Stimulated activated CD4-positive, alpha-beta T cell treated with anti-CD3 and anti-CD28 coated beads, Interleukin-15, amount 100 ng/mL, for 24 hours (primary cell): Measurements from ENCODE around the gene MAP3K7CL.
"Not testable (repeated sequence)": the region's sequence is repeated elsewhere in the genome, so short reads cannot be mapped to it uniquely, and the experiment has no call there.

ENCODE experiments used
- DNase-seq: peaks from one replicate; pipeline ENCODE4 v3.0.0-alpha.2; 2020

The MAP3K7CL gene

GRCh38 chr21:29133796-29134195, 3.4 kb downstream of the MAP3K7CL start:
- DNase-seq = no peak

DNA sequence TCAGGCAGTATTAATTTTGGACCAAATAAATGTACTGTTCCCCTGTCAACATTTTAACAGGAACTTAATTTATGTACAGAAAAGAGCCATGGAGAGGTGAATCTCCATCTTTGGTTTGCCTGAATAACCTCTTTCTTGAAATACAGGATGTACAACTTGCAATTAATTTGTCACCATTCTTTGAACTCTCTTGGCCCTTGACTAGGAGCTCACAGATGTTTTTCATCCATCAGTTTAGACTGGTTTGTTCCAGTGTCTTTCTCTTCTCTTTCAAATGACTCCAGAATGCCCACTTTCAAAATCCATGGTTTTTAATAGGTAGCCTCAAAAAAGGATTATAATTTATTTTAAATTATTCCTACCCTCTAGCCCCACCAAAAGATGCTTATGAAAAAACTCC, 5.0 kb downstream of the MAP3K7CL start:
- no peak for DNase-seq

DNA sequence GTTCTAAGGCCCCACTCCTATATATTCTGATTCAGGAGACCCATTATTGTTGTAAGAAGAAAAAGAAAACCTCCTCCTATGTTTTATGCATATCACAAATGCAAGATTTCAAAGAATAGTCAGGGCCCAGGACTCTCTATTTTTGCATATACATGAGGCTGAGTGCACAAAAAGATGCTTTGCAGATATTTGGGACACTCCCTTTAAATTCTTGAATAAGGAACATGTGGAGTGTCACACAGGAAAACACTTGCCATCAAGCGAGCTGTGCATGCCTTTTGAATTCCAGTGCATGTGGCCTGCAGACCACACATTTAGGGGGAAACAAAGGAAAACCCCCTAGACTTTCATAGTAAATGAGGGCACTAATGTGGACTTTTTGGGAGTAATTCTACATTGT, 5.6 kb downstream of the MAP3K7CL start:
- no peak for DNase-seq

DNA sequence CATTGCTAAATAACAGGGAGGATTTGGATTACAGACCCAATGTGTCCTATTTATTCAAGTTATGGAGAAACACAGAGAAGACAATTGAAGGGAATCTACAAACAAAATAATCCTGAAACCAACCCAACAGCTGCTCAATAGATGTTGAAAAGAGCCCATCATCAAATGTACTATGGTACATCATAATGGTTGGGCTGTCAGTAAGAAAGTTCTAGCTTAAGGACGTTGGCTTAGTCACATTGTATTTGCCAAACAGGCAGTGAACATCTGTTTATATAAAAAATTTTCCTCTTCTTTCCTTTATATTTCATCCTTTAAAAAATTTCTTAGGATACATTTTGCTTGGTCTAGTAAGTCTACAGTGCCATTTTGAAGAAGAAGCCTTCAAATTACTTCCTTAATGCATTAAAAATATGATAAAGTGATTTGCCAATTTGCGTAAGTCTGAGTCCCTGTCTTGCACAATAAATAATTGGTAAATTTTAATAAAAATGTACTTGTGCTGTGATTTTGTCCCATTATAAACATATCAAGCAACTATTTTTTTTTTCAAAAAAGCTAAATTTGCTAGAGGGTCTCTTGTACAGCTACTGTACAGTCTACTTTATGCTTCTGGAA, 14.4 kb downstream of the MAP3K7CL start:
- no peak for DNase-seq

- no peak for DNase-seq
These were observed 14.9 kb downstream of the MAP3K7CL start for GRCh38 chr21:29145354-29145782.

- DNase-seq = no peak
These were observed 15.5 kb downstream of the MAP3K7CL start for GRCh38 chr21:29145852-29146453.

- DNase-seq = no peak
These were observed 16.3 kb downstream of the MAP3K7CL start for GRCh38 chr21:29146726-29147125.

GRCh38 chr21:29148530-29148929, 18.1 kb downstream of the MAP3K7CL start:
- no peak for DNase-seq

GRCh38 chr21:29149808-29150425, 19.5 kb downstream of the MAP3K7CL start:
- no peak for DNase-seq

- no peak for DNase-seq
These were observed 21.5 kb downstream of the MAP3K7CL start for GRCh38 chr21:29151931-29152330.

DNA sequence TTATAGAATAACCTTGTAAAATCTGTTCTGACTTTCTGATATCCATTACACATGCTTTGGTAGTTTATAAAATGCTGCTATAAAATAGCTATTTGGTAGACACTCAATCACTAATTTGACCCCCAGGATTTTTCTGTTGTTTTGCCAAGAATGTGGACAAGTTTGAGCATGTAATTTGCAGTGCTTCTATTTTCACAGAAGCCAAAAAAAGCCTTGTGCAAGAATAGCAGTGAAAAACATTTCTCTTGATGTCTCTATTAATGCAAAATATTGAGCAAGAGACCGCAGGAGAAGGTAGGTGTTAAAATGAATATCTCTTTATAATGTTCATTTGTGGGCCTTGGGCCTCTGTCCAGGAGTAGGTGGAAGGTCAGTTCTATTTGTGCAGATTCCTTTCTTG, 22.5 kb downstream of the MAP3K7CL start:
- DNase-seq = no peak

- DNase-seq = no peak
These were observed 23.8 kb downstream of the MAP3K7CL start for GRCh38 chr21:29154270-29154669.

GRCh38 chr21:29155118-29155932, 24.9 kb downstream of the MAP3K7CL start:
- no peak for DNase-seq

- DNase-seq = no peak
These were observed 25.5 kb downstream of the MAP3K7CL start for GRCh38 chr21:29155933-29156260.

GRCh38 chr21:29157080-29157479, 26.6 kb downstream of the MAP3K7CL start:
- no peak for DNase-seq

DNA sequence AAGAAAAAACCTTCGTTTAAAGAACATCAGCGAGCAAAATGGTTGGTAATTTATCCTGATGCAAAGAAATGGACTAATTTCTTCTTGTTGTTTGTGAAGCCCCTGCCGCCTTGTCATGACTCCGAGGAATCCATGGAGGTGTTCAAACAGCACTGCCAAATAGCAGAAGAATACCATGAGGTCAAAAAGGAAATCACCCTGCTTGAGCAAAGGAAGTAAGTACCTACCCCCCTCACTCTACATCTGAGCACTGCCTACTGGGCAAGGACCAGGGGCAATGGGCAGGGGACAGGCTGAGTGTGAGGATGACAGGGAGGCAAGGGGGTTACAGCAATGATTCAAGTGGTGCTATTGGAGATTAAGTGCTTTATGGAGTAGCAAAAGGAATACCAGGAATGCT, 29.4 kb downstream of the MAP3K7CL start:
- DNase-seq = no peak

DNA sequence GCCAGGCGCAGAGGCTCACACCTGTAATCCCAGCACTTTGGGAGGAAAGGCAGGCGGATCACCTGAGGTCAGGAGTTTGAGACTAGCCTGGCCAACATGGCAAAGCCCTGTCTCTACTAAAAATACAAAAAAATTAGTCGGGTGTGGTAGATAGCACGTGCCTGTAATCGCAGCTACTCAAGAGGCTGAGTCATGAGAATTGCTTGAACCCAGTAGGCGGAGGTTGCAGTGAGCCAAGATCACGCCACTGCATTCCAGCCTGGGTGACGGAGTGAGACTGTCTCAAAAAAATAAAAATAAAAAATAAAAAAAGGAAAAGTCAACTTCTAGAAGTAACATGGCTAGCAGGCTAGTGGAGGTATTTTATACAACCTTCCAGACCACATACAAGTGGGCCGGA, 32.4 kb downstream of the MAP3K7CL start:
- DNase-seq = not testable (repeated sequence)

GRCh38 chr21:29163341-29164115, 33.1 kb downstream of the MAP3K7CL start:
- DNase-seq = no peak

DNA sequence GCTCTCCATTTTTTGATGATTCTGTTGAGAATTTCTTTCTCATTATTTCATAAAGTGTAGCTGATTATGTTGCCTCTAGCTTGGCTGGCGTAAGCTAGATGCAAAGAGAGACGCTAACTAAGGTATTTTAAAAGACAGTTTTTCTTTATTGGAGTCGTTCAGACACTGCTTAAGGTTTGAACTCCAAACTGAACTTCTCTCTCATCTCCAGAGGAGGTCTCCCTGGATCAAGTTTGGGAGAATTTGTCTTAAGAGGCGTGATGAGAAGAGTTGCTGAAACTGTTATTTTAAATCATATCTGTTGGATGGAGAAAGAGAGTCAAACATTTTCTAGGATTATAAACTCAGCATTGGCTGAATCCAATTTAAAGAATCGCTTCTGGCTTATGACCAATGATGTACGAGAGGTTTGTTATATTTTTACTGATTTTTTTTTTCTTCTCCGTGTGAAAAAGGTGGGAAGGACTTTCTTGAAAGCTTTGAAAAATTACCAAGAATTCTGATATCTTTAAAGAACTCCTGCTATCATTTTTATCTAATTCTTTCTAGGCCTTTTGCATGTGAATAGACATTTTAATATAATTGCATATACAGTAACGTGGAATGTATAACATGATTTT, 34.0 kb downstream of the MAP3K7CL start:
- DNase-seq = no peak

DNA sequence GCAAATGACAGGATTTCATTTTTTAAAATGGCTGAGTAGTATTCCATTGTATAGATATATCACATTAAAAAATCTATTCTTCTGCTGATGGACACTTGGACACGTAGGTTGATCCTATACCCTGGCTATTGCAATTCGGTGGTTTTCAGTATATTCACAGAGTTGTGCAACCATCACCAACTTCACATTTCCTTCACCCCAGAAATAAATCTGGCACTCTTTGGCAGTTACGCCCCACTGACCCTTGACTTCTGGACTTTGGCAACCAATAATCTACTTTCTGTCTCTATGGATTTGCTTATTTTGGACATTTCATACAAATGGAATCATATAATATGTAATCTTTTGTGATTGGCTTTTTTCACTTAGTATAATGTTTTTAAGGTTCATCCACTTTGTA, 35.9 kb downstream of the MAP3K7CL start:
- DNase-seq = no peak

- no peak for DNase-seq
These were observed 36.4 kb downstream of the MAP3K7CL start for GRCh38 chr21:29166853-29167252.

DNA sequence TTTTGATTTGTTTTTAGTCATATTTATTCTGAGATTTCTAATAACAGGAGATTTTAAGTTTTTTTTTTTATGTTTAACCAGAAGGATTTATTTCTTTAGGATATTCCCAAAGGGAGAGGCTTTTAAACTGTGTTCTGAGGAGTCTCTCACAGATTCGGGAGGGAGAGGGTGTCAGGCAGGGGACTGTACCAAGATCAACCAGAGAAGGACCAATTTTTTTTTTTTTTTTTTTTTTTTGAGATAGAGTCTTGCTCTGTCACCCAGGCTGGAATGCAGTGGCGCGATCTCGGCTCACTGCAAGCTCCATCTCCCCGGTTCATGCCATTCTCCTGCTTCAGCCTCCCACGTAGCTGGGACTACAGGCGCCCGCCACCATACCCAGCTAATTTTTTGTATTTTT, 37.0 kb downstream of the MAP3K7CL start:
- not testable (repeated sequence) for DNase-seq

- no peak for DNase-seq
These were observed 38.5 kb downstream of the MAP3K7CL start for GRCh38 chr21:29168891-29169315.
